HG03280 (cell line): Measurements from ENCODE around the gene CASZ1.

ENCODE experiments used
- ATAC-seq: cut with Tn5 transposase; IDR thresholded peaks from one replicate; pipeline ENCODE4 v1.9.1; 2021; ENCODE audit warnings: mild to moderate bottlenecking, moderate library complexity; ENCODE audit not compliant: unreplicated experiment

The CASZ1 gene

GRCh38 chr1:10662090-10662688 lies 134.3 kb downstream of the CASZ1 start:
- no peak for ATAC-seq

GRCh38 chr1:10661453-10661852 lies 135.0 kb downstream of the CASZ1 start:
- ATAC-seq, result no peak

DNA sequence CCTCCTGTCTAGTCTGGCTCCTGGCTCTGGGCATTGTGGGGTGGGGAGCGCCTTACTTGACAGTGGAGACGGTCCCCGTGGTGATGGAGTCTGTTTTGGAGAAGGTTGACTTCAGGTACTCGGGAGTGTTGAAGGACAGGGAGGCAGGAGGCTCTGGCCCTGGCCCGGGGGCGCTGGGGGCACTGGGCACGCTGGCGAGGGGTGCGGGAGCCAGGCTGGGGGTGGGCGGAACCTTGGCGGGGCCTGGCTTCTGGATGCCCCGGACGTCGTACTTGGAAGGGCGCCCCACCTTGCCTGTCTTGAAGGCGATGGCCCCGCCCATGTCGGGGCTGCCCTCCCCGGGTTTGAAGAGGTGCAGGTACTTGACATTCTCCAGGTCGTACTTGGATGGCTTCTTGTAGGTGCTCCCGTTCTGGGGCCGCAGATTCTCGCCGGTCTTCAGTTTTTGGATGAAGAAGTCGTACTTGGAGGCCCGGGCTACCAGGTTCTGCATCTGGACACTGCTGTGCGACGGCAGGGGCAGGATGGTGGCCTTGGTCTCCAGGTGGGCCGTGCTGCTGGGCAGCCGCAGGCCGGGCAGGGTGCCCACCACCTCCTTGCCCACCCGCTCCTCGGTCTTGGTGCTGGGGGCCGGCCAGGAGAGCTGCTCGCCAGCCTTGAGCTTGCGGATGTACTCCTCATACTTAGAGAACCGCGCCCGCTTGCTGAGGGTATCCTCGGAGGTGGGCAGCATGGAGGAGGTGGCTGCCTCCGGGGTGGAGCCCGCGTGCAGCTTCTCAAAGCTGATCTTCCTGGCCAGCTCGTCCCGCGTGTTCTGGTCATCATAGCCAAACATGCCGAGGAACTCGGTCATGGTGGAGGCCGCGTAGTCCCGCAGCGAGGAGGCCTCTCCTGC lies 136.6 kb downstream of the CASZ1 start:
- no peak for ATAC-seq

GRCh38 chr1:10659218-10659617 lies 137.2 kb downstream of the CASZ1 start:
- ATAC-seq, result no peak

DNA sequence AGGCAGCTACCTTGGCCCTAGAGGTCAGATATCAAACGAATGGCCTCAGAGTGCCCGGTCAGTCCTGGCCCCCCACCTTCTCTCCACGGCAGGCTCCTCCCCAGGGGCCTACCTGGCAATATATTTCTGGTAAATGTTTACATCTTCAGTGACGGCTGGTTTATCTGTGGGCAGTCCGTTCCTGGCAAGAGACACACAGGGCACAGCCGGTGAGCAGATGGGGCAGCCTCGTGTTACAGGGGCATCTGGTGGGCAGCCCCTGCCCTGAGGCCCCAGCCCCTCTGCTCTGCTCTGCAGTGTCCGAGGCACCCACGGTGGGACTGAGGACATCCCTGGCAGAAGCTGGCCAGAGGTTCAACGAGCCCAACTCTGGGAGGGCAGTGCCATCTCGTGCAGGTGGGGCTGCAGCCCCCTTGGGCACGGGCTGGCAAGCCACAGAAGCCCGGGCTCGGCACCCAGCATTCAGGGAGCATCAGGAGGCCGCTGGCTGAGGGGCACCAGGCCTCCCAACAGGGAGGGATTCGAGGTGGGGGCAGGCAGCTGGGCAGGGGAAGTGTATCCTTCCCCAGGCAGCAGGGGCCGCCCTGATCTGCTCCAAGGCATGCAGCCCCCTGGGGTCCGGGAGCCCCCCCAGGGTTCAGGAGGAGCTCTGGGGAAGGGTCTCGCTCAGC lies 137.9 kb downstream of the CASZ1 start:
- ATAC-seq, result no peak

DNA sequence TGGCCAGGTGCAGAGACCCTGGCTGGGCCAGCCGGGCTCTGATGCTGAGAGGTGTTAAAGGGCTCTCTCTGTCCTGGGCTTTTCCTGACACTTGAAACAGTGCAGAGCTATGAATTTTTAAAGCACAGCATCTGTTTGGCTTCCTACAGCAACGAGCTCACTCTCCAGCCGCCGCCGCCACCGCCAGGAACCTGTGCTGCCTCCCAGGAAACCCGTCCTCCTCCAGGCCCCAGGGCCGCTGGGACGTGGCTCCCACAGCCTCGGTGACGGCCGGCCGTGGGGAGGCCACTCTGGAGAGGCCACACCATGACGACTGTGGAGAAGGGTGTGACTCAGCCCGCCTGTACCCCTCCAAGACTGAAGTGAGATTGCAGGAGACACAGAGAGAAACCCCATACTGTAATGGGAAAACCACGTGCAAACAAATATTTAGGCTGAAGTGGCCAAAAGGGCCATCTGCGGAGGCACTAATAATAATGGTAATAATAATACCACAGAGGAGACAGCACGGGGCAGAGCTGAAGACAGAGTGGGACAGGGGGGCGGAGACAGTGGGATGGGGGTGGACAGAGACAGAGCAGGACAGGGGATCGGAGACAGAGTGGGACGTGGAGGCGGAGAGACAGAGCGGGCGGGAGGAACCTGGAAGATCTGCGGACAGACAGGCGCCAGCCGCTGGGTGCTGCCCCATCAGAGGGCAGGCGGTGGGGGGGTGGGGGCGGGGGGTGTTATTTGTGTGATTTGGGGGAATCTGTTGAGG lies 139.2 kb downstream of the CASZ1 start:
- no peak for ATAC-seq

DNA sequence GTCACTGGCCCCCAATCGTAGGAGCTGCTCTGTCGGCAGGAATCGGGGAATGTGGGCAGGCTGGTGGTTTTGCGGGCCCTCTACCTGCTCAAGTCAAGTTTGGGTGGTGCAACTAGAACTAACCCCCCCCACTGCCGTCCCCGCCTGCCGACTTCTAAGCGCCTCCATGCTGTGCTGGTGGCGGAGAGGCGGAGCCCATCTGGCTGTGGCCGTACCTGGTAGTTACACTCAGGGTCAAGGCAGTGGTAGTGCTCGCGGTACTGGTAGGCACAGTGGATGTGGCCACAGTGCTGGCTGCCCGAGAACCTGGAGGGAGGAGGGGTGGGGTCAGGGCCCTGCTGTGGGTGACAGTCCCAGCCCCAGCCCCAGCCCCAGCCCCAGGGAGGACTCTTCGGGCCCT lies 140.0 kb downstream of the CASZ1 start:
- no peak for ATAC-seq

DNA sequence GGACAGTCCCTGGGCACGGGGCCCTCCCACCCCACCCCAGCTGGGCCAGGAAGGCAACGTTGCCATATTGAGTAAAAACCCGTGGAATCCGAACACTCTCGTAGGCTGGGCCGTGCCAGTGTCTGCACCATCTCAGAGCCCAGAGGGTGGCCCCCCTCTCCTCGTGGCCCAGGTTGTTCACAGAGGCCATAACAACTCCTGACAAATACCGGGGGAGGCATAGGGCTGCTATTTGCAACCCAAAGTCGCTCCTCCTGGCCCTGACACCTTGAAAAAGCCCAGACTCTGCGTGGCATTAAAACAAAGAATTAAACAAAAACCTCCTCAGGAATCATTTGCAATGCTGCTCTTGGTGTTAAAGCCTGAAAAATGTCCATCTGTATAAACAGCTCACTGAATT lies 141.4 kb downstream of the CASZ1 start:
- ATAC-seq, result no peak

GRCh38 chr1:10653370-10654125 lies 142.9 kb downstream of the CASZ1 start:
- ATAC-seq, result no peak

- no peak for ATAC-seq
These were observed 143.8 kb downstream of the CASZ1 start for GRCh38 chr1:10652626-10653025.

DNA sequence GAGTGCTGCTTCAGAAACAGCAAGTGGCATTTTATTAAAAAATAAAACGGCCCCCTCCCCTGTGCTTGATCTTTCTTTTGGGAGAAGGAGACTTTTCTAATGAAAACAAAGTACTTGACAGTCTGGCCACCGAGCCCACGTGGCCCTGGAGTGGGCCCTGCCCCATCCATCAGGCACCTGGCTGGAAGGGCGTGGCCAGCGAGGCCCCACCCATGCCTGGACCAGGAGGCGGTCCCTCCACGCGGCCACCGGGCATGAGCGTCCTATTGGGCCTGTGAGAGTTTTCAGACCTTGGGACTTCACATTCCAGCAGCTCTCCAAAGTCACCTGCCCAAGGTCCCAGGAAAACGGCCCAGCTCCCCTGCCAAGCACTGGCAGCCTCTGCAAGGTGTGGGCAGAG lies 144.7 kb downstream of the CASZ1 start:
- ATAC-seq, result no peak

- no peak for ATAC-seq
These were observed 145.1 kb downstream of the CASZ1 start for GRCh38 chr1:10651389-10651766.

GRCh38 chr1:10650556-10651388 lies 145.7 kb downstream of the CASZ1 start:
- no peak for ATAC-seq

GRCh38 chr1:10649517-10650201 lies 146.8 kb downstream of the CASZ1 start:
- no peak for ATAC-seq

GRCh38 chr1:10648689-10649516 lies 147.5 kb downstream of the CASZ1 start:
- no peak for ATAC-seq

- ATAC-seq, result no peak
These were observed 148.9 kb downstream of the CASZ1 start for GRCh38 chr1:10647414-10648170.

DNA sequence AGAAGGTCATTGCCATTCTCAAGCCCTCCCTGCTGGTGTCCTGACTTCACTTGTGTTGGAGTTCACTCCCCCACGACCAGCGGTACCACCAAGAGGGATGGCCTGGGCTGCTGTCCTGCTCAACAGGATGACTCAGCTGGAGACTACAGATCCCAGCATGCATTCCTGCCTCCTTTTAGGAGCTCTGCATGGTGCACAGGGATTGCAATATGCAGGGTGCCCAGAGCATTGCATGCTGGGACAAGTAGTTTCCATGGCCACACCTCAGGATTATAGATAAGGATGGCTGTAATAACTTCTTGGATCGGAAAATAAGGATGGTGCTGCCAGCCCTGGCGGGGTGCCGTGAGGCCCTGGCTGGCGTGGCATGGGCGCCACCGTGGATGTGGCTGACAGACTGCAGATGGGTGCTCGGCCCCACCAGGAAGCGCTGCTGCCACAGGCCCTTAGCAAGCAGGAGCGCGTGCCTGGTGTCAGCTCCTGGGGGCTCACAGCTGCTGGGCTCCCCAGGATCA lies 150.0 kb downstream of the CASZ1 start:
- no peak for ATAC-seq
